ENCODE data around the gene TFR2.

- TF ChIP-seq, protein P1, sequence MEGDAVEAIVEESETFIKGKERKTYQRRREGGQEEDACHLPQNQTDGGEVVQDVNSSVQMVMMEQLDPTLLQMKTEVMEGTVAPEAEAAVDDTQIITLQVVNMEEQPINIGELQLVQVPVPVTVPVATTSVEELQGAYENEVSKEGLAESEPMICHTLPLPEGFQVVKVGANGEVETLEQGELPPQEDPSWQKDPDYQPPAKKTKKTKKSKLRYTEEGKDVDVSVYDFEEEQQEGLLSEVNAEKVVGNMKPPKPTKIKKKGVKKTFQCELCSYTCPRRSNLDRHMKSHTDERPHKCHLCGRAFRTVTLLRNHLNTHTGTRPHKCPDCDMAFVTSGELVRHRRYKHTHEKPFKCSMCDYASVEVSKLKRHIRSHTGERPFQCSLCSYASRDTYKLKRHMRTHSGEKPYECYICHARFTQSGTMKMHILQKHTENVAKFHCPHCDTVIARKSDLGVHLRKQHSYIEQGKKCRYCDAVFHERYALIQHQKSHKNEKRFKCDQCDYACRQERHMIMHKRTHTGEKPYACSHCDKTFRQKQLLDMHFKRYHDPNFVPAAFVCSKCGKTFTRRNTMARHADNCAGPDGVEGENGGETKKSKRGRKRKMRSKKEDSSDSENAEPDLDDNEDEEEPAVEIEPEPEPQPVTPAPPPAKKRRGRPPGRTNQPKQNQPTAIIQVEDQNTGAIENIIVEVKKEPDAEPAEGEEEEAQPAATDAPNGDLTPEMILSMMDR (conservative IDR thresholded peaks at IDR 0.05; ENCODE audit: low read depth, low read length): no peak
- TF ChIP-seq EZH2phosphoT487 (IDR thresholded peaks at IDR 0.05; ENCODE audit: borderline replicate concordance, low read length): no peak
- no peak for TF ChIP-seq EZH2 (IDR thresholded peaks at IDR 0.05; ENCODE audit: low read length, unreplicated experiment)
These were observed 14.7 kb upstream of the TFR2 start, which contains the start of gene ACTL6B for GRCh38 chr7:100655908-100656674.
